HepG2 (cell line): ENCODE measurements around the gene RHOT2. TPM values are rescaled to one million over a fixed set of nuclear protein-coding genes. Genes with fewer than 3 reads are reported as not detected.

Experiments used
- HMG20B ChIP-seq: conservative IDR thresholded peaks from 2 replicates; pipeline ENCODE4 v1.6.1; 2016; ENCODE audit warnings: missing genetic modification reagents, missing compliant biosample characterization
- KAT2B ChIP-seq: fragments of 150-350 bp; IDR thresholded peaks from 2 replicates; pipeline ENCODE4 v1.6.1; 2014; ENCODE audit warnings: low read depth, low read length, borderline replicate concordance
- MTA1 ChIP-seq: sonication (generic); formaldehyde crosslinking; IDR thresholded peaks from 2 replicates; pipeline ENCODE4 v1.4.0; 2020; ENCODE audit warnings: missing genetic modification reagents, mild to moderate bottlenecking, borderline replicate concordance
- PHF8 ChIP-seq: sonication (generic); formaldehyde crosslinking; IDR thresholded peaks from 2 replicates; pipeline ENCODE4 v1.5.0; 2020; ENCODE audit warnings: missing genetic modification reagents
- PLSCR1 ChIP-seq: sonication (generic); formaldehyde crosslinking; IDR thresholded peaks from 2 replicates; pipeline ENCODE4 v1.5.0; 2020; ENCODE audit warnings: missing genetic modification reagents, mild to moderate bottlenecking, borderline replicate concordance
- THAP8 ChIP-seq: sonication (generic); formaldehyde crosslinking; IDR thresholded peaks from 2 replicates; pipeline ENCODE4 v1.5.1; 2020; ENCODE audit warnings: missing genetic modification reagents, mild to moderate bottlenecking, borderline replicate concordance
- TOPORS ChIP-seq: sonication (generic); formaldehyde crosslinking; IDR thresholded peaks from 2 replicates; pipeline ENCODE4 v1.8.0; 2023; ENCODE audit warnings: mild to moderate bottlenecking, missing genetic modification reagents
- TP53 ChIP-seq: sonication (generic); formaldehyde crosslinking; conservative IDR thresholded peaks from 2 replicates; pipeline ENCODE4 v1.4.0; 2020; ENCODE audit warnings: missing genetic modification reagents
- ZFP91 ChIP-seq: sonication (generic); formaldehyde crosslinking; IDR thresholded peaks from 2 replicates; pipeline ENCODE4 v1.9.0; 2022; ENCODE audit warnings: missing genetic modification reagents, mild to moderate bottlenecking, borderline replicate concordance
- ZNF180 ChIP-seq: sonication (generic); formaldehyde crosslinking; IDR thresholded peaks from 2 replicates; pipeline ENCODE4 v1.4.0; 2020; ENCODE audit warnings: low read depth, missing genetic modification reagents, borderline replicate concordance
- ZNF276 ChIP-seq: sonication (generic); formaldehyde crosslinking; IDR thresholded peaks from 2 replicates; pipeline ENCODE4 v1.4.0; 2020; ENCODE audit warnings: mild to moderate bottlenecking, low read depth, missing genetic modification reagents
- ZNF333 ChIP-seq: sonication (generic); formaldehyde crosslinking; IDR thresholded peaks from 2 replicates; pipeline ENCODE4 v1.4.0; 2020; ENCODE audit warnings: mild to moderate bottlenecking, missing genetic modification reagents, borderline replicate concordance
- ZNF44 ChIP-seq: sonication (generic); formaldehyde crosslinking; IDR thresholded peaks from 2 replicates; pipeline ENCODE4 v1.5.1; 2020; ENCODE audit warnings: mild to moderate bottlenecking, missing genetic modification reagents
- ZNF574 ChIP-seq: sonication (generic); formaldehyde crosslinking; IDR thresholded peaks from 2 replicates; pipeline ENCODE4 v1.4.0; 2020; ENCODE audit warnings: missing genetic modification reagents
- ZNF597 ChIP-seq: sonication (generic); formaldehyde crosslinking; IDR thresholded peaks from 2 replicates; pipeline ENCODE4 v1.5.0; 2020; ENCODE audit warnings: missing genetic modification reagents
- ZNF768 ChIP-seq: sonication (generic); formaldehyde crosslinking; IDR thresholded peaks from 2 replicates; pipeline ENCODE4 v1.4.0; 2020; ENCODE audit warnings: missing genetic modification reagents
- polyA plus RNA-seq, 8 experiments: library from polyadenylated mRNA; depleted of rRNA in 3 of 8; stranded (reverse) in 7 of 8; unstranded in 1 of 8; fragments of >200 nt; fragmentation: Illumina TruSeq in 4 of 8; extraction: Trizol in 4 of 8; gene quantifications; 2 replicates each; pipeline versions ENCODE4 v1.2.1 to v1.2.3, GENCODE V29; 2011 to 2016; ENCODE audit warnings: low read depth in 4 of 8, missing spikeins in 1 of 8, mixed read lengths in 1 of 8; ENCODE audit not compliant: insufficient read depth in 1 of 8
- total RNA-seq, 5 experiments: library from RNA; depleted of rRNA; stranded (reverse); fragments of >200 nt; fragmentation: Illumina TruSeq; extraction: Trizol; gene quantifications; 2 replicates each; pipeline ENCODE4 v1.2.3, GENCODE V29; 2016; ENCODE audit warnings: low read depth in 1 of 5

The RHOT2 gene
- total and polyA plus RNA-seq, 2 of the 13 experiments (the other 11 are each of a cell fraction or from before 2014, with no cell fraction given): 63.6 to 76.9 TPM

- TF ChIP-seq ZFP91 (CRISPR knock-in tag): no peak
- no peak for TF ChIP-seq ZNF333 (CRISPR knock-in tag)
- no peak for TF ChIP-seq MTA1
- TF ChIP-seq ZNF768 (CRISPR knock-in tag): peak; percentile 57; the same call in 1 of the 2 replicates
- TF ChIP-seq TP53 (CRISPR knock-in tag): no peak
- no peak for TF ChIP-seq ZNF180 (CRISPR knock-in tag)
- no peak for TF ChIP-seq ZNF597 (CRISPR knock-in tag)
- no peak for TF ChIP-seq HMG20B (CRISPR knock-in tag)
- no peak for TF ChIP-seq PLSCR1 (CRISPR knock-in tag)
- TF ChIP-seq TOPORS (CRISPR knock-in tag): 0 out of 2 replicates have a peak, but pooled peaks have one; percentile 64
- TF ChIP-seq ZNF574 (CRISPR knock-in tag): peak; percentile 74
- TF ChIP-seq ZNF44 (CRISPR knock-in tag): no peak
- TF ChIP-seq THAP8 (CRISPR knock-in tag): no peak
- TF ChIP-seq ZNF276 (CRISPR knock-in tag): peak; percentile 40; the same call in 1 of the 2 replicates
- no peak for TF ChIP-seq PHF8 (CRISPR knock-in tag)
- TF ChIP-seq KAT2B: no peak
These were observed 33.0 kb downstream of the RHOT2 start (continued) for GRCh38 chr16:700684-701584.
